IPS-18c (cell line): ENCODE results near the gene MAP3K4.

ENCODE experiments used
- H3K4me3 ChIP-seq: 2 replicates; pipeline ENCODE4 v1.7.0; 2013; ENCODE audit warnings: low read depth, mild to moderate bottlenecking, low read length, moderate library complexity; ENCODE audit not compliant: insufficient read depth
- H3K9me3 ChIP-seq: one replicate; pipeline ENCODE4 v1.6.1; 2013; ENCODE audit warnings: mild to moderate bottlenecking, low read length, moderate library complexity; ENCODE audit not compliant: control insufficient read depth, insufficient read depth

Gene MAP3K4

GRCh38 chr6:161021543-161021942 is 30.0 kb downstream of the MAP3K4 start:
- Histone ChIP-seq H3K4me3 (no peak overlapping the region), H3K9me3 (no peaks in the 10 kb centered on the region)

DNA sequence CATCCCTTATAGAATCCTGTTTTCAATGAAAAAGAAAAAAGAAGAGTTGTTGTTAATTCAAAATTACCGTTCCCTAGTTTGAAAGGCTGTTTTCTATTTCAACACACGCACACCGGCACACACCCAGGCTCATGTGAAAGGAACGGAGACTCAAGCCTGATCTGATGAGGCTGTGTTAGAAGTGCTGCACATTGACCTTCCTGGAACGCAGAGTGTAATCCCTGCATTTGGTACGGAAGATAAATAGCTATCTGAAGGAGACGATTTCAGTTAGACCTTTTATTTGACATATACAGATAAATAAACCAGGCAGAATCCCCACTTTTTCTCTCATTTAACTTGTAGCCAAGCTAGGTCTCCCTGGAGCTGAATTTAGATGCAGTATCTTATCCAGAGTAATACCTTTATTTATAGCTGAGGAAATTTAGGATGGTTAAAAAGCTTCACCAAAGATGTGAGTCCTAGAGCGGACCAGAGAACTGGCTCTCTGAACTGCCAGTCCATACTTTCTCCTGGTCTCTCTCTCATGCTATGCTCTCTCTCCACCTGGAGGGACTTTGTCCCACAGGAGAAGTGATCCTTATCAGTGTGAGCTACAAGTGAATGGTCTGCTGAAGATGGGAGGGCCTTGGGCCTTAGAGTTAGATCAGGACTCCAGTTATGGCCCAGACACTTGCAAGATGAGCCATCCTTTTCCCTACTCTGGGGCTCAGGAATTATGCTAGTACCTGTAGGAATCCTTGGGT is 30.6 kb downstream of the MAP3K4 start:
- H3K4me3 ChIP-seq: no peak overlapping the region
- H3K9me3 ChIP-seq: no peaks in the 10 kb centered on the region

DNA sequence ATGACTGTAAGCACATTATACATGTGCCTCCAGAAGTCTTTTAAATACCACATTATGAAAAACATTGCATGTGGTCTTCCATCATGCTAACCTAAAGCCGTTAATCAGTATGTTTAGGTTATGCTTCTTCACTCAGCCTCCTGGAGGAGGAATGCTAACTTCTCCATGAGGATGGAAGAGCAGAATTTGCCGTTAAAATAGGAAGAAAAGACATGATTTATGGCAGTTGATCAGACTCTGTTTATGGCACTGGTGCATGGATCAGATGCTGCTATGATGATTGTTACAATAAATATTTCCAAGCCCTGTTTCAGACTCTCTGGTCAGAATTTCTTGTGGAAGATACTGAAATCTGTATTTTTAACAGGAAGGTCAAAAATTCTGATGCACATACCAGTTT is 31.7 kb downstream of the MAP3K4 start:
- Histone ChIP-seq H3K4me3 (no peak overlapping the region), H3K9me3 (no peaks in the 10 kb centered on the region)

DNA sequence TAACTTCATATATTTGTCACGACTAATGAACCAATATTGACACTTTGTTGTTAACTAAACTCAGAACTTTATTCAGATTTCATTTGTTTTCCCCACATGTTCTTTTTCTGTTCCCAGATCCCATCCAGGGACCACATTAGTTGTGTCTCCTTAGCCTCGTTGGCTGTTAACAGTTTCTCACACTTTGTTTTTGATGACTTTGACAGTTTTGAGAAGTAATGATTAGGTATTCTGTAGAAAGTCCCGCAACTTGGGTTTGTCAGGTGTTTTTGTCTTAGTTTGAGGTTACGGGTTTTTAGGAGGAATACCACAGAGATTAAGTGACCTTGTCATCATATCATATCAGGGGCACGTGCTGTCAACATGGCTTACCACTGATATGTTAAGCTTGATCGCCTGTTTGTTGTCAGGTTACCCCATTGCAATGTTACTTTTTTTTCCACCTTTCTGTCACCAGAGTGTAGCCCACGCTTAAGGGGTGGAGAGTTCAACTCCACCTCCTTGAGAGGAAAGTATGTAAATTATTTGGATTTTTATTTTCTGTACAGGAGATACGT is 32.9 kb downstream of the MAP3K4 start:
- no peaks in the 10 kb centered on the region for H3K9me3 ChIP-seq
- H3K4me3 ChIP-seq: no peak overlapping the region

DNA sequence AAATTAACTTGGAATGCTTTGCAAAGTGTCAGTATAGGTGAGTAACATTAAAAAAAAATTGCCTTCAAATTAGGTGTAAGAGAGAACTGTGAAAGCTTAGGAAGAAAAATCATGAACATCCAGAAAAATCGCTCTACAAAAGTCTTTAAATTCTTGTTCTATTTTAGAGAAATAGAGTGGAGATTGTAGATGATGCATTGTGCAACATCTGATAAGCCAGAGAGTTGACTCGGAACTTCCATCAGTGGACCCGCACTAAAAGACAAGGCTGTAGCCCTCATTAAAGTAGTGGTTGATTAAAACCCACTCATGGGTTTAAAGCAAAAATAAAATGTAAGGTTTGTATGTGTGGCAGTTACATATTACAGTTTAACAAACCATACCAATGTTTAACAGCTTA is 35.8 kb downstream of the MAP3K4 start:
- Histone ChIP-seq H3K9me3 (no peaks in the 10 kb centered on the region), H3K4me3 (no peak overlapping the region)

DNA sequence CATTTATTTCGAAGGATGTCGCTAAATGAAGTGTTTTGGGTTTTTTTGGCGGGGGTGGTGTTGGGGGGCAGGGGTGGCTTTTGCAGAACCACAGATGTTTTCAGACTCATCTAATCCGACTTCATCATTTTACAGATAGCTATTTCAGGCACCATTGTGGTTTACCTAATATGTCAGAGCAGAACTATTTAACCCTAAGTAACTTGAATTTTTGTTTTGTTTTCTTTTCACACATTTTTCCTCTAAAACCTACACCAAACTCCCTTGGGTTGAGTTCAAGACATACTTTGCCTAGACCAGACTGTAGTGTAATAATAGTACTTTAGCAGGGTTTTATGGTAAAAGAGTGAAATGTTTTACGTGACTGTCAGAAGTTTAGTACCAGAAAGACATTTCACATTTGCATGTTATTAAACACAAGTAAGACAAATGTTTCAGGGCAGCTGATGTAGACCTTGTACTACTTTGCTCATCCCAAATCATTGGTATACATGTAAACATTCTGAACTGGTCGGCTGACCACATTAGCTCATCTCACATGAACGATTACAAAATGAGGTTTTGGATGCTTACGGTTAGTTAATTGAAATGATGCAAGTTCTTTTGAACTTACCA is 37.7 kb downstream of the MAP3K4 start:
- Histone ChIP-seq H3K4me3 (no peak overlapping the region), H3K9me3 (no peaks in the 10 kb centered on the region)

- Histone ChIP-seq H3K4me3 (no peak overlapping the region), H3K9me3 (no peaks in the 10 kb centered on the region)
These were observed 40.3 kb downstream of the MAP3K4 start for GRCh38 chr6:161031721-161032495.

- H3K9me3 ChIP-seq: no peaks in the 10 kb centered on the region
- H3K4me3 ChIP-seq: no peak overlapping the region
These were observed 42.1 kb downstream of the MAP3K4 start for GRCh38 chr6:161033667-161034066.

DNA sequence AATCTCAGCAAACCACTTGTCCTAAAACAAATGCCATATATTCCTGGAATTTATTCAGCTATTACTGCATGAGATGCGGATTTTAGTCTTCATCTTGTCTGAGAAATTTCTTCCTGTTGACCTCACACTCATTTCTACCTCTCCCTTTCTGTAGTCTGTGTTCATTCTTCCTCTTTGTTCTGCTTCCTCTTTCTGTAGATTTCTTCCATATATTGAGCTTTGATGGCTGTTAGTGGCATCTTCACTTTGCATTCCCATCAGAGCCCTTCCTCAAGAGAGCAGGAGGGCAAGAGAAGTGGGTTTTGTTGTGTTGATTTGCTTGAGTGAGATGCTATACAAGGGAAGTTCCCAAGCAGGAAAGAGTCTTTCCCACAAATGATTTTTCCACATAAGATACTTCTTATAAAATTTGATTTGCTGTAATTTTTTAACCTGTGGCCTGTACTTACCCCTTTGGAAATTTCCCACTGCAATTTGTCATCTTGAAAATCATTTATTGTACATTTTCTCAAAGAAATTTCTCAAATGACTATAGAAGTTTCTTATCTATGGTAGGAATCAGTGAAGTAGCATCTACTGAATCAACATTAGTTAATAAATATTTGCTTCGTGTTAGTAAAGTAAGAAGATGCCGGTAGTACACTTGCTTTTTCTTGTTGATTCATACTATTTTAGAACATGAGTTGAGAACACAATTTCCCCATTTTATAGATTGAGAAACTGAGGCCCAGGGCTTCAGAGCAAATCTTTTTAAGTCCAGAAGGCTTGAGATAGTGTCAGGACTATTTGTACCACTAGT is 43.8 kb downstream of the MAP3K4 start:
- Histone ChIP-seq H3K9me3 (no peaks in the 10 kb centered on the region), H3K4me3 (no peak overlapping the region)

- Histone ChIP-seq H3K4me3 (no peak overlapping the region), H3K9me3 (no peaks in the 10 kb centered on the region)
These were observed 44.4 kb downstream of the MAP3K4 start for GRCh38 chr6:161035981-161036263.

DNA sequence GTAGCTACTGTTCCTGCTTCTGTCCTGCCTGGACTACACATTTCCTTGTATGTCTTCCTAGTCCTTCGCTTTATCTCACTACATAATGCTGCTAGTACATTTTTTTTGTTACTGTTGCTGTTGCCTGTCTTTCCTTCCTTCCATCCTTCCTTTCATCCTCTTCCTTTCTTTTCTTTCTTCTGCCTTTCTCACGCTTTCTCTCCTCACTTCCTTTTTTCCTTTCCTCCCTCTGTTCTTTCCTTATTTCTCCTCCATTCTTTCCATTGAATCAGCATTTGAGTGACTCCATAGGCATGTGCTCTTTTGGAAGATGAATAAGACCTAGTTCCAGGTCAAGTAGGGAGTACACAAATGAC is 46.3 kb downstream of the MAP3K4 start:
- Histone ChIP-seq H3K9me3 (no peaks in the 10 kb centered on the region), H3K4me3 (no peak overlapping the region)

- H3K9me3 ChIP-seq: no peaks in the 10 kb centered on the region
- H3K4me3 ChIP-seq: no peak overlapping the region
These were observed 46.9 kb downstream of the MAP3K4 start for GRCh38 chr6:161038229-161039031.

DNA sequence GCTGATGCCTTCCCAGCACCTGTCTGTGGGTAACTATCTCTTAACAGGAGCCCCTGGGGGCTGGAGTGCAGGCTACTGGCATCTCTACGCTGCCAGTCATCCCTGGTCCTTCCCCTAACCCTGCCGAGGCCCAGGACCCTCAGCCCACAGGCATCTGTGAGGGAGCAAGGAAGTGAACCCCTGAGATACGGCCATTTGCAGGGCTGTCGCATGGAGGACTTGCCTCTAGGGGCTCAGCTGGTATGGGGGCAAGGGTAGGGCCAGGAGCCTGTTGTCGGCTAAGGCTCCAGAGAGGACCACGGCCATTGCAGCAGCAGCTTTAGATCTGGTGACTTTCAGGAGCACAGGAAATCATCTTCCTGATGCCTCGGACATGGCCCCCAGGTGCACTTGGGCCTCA is 49.7 kb downstream of the MAP3K4 start:
- no peaks in the 10 kb centered on the region for H3K9me3 ChIP-seq
- no peak overlapping the region for H3K4me3 ChIP-seq

DNA sequence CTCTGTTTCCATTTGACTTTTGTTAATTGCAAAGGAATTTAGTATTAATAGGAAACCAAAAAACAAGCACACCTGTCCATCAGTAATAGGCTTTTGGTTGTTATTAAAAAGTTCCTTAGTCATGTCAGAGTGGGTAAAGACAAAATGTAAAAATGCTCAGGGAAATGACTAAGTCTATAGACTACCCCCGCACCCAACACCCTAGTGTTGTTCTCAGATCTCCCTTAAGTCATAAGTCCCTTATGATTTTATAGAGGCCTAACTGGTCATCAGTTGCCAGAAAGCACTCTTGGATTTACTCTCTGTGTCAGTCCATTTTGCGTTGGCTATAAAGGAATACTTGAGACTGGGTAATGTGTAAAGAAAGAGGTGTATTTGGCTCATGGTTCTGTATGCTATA is 52.8 kb downstream of the MAP3K4 start:
- no peaks in the 10 kb centered on the region for H3K9me3 ChIP-seq
- no peak overlapping the region for H3K4me3 ChIP-seq

DNA sequence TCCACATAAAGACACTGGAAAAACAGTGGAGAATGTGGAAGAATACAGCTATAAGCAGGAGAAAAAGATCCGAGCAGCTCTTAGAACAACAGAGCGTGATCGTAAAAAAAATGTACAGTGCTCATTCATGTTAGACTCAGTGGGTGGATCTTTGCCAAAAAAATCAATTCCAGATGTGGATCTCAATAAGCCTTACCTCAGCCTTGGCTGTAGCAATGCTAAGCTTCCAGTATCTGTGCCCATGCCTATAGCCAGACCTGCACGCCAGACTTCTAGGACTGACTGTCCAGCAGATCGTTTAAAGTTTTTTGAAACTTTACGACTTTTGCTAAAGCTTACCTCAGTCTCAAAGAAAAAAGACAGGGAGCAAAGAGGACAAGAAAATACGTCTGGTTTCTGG is 57.1 kb downstream of the MAP3K4 start:
- Histone ChIP-seq H3K9me3 (no peaks in the 10 kb centered on the region), H3K4me3 (no peak overlapping the region)

- Histone ChIP-seq H3K9me3 (no peaks in the 10 kb centered on the region), H3K4me3 (no peak overlapping the region)
These were observed 58.7 kb downstream of the MAP3K4 start for GRCh38 chr6:161050134-161050765.
